Jurkat, Clone E6-1 (cell line): ENCODE data around the gene HINFP.
A peak's percentile ranks its signal among the peaks of the same experiment; 100 is the strongest.
"Not testable (repeated sequence)": the region's sequence is repeated elsewhere in the genome, so short reads cannot be mapped to it uniquely, and the experiment has no call there.

ENCODE experiments used
- DNase-seq: peaks from one replicate; pipeline ENCODE4 v3.0.0-alpha.2; 2011; ENCODE audit warnings: low read depth, low spot score
- H3K4me3 ChIP-seq: 2 replicates; pipeline ENCODE4 v1.5.1; 2011; ENCODE audit warnings: mild to moderate bottlenecking, low read length, control low read depth, moderate library complexity

The HINFP gene

DNA sequence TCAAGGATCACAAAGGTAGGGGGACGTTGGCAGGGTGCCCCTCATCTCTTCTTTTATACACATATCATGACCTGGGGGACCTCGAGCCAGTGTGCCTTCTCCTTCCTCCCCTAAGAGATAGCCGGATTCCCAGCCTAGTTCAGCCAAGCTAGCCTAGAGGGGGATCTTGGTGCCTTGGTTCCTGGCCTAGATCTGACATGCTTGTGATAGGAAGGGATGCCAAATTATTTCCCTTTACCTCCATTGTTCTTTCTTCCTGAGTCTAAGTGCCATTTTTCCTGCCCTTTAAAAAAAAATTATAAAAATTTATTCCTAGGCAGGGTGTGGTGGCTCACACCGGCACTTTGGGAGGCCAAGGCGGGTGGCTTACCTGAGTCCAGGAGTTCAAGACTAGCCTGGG lies 7.0 kb upstream of the HINFP start:
- no peak overlapping the region for H3K4me3 ChIP-seq
- DNase-seq, result no peak

DNA sequence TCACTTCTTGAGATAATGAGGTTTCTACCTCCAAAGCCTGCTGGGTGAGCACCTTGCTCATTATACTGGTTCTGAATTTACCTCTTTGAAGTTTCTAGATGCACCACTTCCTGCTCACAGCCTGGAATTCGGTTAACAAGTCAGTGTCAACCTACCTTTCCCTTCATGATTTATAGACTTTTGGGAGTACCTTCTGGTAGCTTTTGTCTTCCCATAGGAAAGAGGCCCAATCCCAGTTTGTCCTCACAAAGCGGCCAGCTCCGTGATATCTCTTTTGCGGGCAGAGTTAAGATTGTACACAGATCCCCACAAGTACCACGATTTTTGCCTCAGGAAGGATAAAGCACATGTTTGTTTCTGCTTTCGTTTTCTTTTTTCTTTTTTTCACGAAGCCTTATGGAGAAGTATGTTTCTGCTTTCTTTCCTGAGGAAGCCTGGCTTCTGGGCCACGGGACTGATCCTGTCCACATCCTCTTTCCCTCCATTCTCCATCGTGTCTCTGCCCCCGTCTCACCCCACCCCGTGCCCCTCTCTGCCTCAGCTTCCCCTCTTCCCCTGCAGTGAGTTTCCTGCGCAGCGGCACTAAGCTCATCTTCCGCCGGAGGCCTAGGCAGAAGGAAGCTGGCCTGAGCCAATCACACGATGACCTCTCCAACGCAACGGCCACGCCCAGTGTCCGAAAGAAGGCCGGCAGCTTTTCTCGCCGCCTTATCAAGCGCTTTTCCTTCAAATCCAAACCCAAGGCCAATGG lies 5.7 kb upstream of the HINFP start:
- peak; percentile 70 for DNase-seq
- peak overlapping the region; percentile 3; the same call in 1 of the 2 replicates for H3K4me3 ChIP-seq

DNA sequence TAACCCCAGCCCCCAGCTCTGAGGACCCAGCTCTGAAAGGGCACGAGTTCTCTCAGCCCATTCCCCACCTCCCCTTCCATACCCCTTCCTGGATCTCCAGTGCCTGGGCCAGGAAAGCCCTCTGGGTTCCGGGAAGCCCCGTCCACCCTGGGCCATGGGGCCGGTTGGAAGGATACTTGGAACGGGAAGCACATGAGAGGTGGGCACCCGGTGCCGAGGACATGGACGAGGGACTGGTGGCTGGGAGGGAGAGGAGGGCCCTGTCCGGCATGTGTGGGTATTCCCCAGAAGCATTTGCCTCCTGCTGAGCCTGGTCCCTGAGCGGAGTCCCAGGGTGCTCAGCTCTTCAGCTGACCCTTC lies 5.2 kb upstream of the HINFP start:
- DNase-seq, result no peak
- no peak overlapping the region for H3K4me3 ChIP-seq

DNA sequence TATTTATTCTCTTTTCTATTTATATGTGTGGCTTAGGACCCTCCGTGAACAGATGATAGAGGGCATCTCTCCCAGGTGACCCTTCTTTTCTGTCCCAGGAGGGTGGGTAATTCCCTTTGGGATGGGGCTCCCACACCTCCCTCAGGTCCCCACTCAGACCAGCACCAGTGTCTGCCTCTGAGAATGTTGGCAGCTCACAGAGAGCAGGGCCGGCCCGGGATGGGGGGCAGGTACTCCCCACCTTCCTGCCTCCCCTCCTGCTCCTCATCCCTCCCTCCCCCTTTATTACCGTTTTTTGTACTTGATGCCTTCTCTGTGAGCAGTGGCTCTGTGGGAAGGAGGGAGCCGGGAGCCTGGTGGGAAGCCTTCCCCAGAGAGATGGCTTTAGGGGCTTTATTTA lies 4.8 kb upstream of the HINFP start:
- DNase-seq, result no peak
- no peak overlapping the region for H3K4me3 ChIP-seq

DNA sequence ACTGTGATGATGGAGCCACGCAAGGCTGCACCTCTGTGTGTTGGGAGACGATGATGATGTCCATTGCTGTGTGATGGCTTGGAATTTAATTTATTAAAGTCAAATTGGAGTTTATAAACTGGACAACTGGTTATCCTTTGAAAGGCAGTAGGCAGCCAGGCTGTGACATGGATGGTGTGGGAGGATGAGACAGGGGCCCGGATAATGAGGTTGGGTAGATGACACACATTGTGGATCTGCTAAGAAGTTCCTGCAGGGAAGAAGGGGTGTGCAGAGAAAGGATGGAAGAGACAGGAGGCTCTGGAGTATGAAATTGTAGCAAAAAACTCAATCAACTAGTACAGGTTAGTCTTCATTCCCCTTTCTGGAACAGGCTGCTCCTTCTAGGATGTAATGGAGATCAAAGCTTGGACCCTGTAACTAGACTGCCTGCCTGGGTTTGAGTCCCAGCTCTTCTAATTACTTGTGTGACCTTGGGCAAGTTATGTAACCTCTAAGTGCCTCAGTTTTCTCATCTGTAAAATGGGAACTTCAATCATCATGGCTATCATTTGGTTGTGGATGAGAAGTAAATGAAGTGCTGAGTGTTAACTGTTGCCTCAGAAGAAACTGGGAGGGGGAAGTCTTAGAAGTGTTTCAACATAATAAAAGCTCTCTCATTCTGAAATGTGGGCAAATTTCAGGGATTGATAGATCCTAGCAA lies 4.2 kb upstream of the HINFP start:
- H3K4me3 ChIP-seq, result no peak overlapping the region
- no peak for DNase-seq

DNA sequence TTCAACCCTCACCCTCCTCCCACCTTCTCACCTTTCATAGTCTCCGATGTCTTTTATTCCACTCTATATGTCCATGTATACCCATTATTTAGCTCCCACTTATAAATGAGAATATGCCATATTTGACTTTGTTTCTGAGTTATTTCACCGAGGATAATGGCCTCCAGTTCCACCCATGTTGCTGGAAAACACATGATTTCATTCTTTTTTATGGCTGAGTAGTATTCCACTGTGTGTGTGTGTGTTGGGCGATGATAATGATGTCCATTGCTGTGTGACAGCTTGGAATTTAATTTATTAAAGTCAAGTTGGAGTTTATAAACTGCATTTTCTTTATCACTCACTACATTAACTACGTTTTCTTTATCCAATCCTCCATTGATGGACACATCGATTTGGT lies 3.2 kb upstream of the HINFP start:
- DNase-seq, result no peak
- no peak overlapping the region for H3K4me3 ChIP-seq

DNA sequence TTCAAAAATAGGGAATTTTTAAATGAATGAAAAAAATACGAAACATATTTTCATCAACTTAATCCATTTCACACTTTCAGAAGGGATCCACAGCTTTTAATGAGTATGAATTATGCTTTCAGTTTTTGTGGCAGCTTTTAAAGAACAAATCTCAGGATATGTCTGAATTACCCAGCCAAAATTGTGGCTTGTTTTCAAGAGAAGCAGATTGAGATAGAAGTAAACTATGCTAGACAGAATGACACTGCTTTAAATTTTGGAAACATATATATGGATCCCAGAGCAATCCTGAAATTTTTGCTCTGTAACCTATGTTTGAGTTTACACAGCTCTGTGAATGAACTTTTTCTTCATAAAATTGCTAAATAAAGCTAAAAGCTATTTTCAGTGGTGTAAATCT lies 2.4 kb upstream of the HINFP start:
- no peak overlapping the region for H3K4me3 ChIP-seq
- no peak for DNase-seq

DNA sequence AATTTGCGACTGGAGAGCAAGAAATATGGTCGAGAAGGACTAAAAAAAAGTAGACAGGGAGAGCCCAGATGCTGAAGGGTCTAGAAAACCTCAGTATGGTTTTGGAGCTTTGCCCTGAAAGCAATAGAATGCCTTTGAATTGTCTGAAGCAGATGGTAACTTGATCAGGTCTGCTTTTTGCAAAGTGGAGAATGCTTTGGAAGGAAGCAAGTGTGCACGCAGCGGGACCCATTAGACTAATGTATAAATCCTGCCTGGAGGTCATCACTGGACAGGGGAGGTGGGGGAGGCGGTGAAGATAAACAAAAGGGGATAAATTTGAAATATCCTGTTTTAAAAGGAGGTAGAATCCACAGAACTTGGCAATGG lies 757 bp upstream of the HINFP start:
- peak overlapping the region; percentile 62 for H3K4me3 ChIP-seq
- no peak for DNase-seq

DNA sequence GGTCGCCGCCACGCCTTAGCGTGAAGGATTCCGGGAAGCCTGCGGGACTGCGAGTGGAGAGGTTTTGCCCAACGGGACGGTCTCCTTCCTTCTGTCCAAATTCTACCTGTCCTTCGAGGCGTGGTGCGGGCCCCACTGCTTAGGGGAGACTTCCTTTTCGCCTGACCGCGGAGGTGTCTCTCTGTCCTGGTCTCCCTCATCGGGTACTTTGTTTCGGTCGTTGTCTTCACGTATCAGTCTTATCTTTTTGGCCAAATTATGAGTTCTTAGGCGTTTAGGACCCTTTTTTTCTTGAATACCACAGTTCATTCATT lies 388 bp downstream of the HINFP start:
- peak overlapping the region; percentile 98 for H3K4me3 ChIP-seq
- no peak for DNase-seq

DNA sequence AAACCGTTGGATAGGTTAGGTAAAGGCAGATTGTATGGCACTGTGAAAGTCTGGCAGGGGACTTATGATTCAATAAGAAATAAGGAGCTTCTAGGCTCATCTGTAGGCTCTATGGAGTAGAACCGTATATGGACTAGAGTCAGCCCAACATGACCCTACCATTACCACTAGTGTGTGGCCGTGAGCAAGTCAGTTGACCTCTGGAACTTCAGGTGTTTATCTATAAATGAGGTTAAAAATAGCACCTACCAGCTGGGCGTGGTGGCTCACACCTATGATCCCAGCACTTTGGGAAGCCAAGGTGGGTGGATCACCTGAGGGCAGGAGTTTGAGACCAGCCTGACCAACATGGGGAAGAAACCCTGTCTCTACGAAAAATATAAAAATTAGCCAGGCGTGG lies 4.4 kb downstream of the HINFP start:
- no peak for DNase-seq
- H3K4me3 ChIP-seq, result no peak overlapping the region

DNA sequence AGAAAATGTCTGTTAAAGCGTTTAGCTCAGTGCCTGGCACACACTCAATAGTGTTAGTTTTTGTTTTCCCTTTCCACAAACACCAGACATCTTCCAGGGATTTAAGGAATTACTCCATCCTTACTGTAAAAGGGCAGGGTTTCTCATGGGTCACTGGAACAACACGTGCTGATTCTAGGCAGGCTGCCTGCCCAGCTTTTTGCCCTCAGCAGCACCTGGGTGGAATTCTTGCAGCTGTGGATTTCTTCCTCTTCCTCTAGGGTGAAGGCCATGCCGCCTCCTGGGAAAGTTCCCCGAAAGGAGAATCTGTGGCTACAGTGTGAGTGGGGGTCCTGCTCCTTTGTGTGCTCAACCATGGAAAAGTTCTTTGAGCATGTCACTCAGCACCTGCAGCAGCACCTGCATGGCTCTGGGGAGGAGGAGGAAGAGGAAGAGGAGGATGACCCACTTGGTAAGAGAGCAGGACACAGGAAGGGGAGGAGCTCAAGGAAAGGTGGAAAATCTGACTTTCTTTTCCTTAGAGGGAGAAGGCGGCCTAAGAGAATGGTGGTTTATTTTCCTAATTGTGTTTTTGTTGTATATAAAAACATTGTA lies 5.4 kb downstream of the HINFP start:
- no peak for DNase-seq

DNA sequence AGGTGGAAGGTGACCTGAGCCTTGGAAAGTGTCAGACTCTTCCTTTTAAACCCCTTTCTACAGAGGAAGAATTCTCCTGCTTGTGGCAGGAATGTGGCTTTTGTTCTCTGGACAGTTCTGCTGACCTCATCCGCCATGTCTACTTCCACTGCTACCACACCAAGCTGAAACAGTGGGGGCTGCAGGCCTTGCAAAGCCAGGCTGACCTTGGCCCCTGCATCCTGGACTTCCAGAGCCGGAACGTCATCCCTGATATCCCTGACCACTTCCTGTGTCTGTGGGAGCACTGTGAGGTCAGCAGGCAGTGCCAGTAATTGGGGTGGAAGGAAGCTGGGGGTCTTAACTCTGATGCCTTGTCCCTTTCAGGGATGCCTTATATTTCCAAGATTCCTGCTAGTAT lies 9.3 kb downstream of the HINFP start:
- no peak for DNase-seq
- no peak overlapping the region for H3K4me3 ChIP-seq

More for the DNA sequence above, 5.4 kb downstream of the HINFP start:
- H3K4me3 ChIP-seq, result no peak overlapping the region

DNA sequence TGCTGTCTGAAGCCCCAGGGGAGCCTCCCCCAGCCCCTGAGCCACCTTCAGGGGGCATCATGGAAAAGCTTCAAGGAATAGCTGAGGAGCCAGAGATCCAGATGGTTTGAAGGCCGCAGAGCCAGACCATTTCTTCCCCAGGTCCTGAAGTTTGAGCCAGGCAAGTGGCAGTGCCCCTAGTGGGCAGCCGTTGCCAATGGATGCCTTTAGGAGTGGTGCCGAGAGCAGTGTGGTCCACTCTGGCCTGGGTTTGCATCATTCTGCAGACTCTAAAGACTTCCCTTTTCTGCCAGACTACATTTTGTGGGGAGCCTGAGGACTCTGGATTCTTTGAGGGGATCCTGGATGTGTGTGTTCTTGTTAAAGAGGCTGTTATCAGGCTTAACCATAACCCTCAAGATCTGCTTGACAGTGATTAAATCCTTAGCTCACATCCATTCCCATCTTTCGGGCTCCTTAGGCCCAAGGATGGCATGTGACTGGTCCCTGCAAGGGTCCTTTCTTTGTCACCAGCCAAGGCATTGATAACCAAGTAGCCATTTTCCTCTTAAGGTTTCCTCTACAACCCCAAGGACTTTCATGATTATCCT lies 13.1 kb downstream of the HINFP start:
- H3K4me3 ChIP-seq, result no peak overlapping the region
- no peak for DNase-seq

DNA sequence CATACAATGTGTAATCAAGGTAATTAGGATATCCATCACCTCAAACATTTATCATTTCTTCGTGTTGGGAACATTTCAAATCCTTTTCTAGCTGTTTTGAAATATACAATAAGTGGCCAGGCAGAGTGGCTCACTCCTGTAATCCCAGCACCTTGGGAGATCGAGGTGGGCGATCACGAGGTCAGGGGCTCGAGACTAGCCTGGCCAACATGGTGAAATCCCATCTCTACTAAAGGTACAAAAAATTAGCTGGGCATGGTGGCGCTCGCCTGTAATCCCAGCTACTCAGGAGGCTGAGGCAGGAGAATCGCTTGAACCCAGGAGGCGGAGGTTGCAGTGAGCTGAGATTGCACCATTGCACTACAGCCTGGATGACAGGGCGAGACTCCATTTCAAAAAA lies 17.9 kb downstream of the HINFP start:
- DNase-seq, H3K4me3 ChIP-seq: not testable (repeated sequence)

DNA sequence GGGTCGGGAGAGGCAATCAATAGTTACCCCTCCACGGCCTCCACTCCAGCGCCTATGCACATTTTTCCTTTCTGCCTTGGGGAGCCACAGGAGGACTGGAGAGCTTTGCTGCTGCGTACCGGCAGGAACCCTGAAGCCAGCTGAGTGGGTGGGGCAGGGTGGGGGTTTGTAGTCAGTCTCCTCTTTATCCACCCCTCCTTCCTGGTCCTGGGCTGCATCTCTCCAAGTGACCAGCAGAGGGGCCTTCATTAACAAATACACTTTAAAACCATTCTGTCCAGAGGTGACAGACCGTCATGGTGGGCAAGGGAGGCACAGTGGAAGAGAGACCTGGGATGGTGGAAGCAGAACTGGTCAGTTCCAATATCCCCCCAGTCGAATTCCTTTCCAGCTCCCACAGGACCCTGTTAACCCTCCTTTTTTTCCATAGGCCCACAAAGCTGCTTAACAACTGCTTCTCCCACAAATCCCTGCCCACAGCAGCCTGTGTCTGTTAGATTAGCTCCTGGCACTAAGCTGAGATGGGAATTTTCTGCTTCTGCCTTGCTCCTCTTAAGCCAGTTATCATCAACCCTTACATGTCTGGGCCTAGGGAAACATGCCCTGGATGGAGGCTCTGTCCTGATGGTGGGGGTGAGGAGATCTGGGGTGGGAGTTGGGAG lies 23.6 kb downstream of the HINFP start:
- no peak overlapping the region for H3K4me3 ChIP-seq
- DNase-seq, result peak; percentile 41

DNA sequence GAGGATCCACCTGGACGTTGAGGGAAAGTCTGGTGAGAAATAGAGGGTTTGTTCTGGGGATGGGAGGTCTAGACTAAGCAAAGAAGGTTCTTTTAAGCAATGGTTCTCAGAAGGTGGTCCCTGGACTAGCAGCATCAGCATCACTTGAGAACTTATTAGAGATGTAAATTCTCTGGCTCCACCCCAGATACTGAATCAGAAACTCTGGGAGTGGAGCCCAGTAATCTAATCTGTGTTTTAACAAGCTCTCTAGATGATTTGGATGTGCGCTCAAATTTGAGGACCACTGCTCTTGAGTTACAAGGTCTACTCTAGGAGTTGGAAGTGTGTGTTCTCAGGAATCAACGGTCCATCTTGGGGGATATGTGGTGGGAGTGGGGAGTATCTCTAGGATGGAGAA lies 24.2 kb downstream of the HINFP start:
- no peak for DNase-seq
- H3K4me3 ChIP-seq, result no peak overlapping the region

DNA sequence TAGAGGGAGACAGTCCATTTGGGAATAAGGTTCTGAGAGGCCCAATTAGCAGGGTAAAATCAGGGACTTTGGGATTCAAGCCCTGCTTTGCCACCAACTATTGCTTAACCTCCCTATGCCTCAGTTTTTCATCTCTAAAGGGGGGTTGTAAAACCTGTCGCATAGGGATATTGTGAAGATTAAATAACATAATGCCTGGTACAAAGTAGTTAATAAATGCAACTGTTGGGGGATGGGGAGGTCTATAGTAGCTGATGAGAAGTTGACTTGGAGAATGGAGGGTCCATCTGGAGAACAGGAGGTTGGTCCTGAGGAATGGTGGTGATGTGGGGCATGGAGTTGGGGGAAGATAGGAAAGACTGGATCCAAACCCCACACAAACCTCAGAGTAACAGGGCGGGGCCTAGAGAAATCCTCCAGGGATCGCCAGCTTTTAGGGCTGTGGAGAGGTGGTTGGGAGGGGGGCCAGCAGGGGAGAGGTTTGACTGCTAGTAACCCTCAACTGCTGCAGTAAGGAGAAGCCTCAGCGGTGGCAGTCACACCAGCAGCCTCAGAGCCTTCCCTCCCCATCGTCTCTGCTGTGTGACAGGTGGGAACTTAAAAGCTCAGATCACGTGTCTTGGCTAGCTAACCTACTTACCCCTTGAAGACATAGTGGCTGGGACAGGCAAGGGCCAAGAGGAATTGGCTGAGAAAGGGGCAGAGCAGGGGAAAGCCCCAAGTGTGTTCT lies 26.4 kb downstream of the HINFP start:
- peak; percentile 84 for DNase-seq
- H3K4me3 ChIP-seq, result no peak overlapping the region

DNA sequence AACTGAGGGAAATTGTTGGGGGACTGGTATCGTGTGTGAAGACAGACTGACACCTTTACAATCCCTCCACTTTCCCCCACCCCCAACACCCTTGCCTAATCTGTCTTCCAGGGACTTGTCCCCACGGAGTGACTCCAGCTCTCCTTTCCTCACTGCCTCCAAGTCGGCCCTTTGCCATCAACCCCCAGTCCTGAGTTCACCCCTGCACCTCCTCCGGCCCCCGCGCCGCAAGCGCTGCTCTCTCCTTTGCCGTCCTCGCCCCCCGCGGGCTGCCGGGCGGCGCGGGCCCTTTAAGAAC lies 27.3 kb downstream of the HINFP start:
- no peak for DNase-seq
- peak overlapping the region; percentile 37 for H3K4me3 ChIP-seq

DNA sequence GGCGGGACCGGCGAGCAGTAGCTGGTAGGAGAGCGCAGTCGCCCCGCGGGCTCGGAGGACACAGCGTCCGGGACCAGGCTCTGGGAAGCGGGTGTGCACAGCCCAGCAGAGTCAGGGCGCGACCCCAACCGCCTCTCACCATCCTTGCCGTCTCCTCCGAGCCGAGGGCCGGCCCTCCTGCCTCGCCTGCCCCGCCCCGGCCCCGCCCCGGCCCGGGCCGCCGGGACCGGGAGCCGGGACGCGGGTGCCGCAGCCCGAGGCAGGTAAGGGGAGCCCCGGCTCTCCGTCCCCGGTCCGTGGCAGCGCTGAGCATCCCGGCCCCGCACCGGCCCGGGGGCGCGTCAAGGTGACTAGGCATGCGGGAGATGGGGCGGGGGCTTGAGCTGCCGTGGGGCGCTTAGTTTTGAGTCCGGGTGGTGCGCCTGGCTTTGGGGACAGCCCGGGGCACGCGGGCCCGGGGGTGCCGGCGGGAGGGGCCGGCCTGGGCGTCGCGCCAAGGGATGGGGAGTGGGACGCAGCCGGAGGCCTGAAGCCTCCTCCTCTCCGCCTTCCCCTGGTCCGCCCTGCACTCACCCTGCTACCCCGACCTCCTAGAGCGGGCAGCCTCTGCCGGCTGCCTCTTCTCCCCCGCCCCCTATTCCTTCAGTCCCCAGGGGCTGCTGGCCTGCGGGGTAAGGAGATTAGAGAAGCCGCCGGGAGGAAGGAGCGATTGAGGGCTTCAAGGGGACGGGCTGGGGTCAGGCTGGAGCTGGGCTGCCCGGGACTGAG lies 27.8 kb downstream of the HINFP start, which contains the start of gene ABCG4:
Gene ABCG4, plus strand, starts transcription at position 35 of the 768 bp plus-strand sequence. CDS start 914 bp downstream, outside the sequence.
- peak within 1 kb of the TSS; percentile 37 for H3K4me3 ChIP-seq
- no peak for DNase-seq
